ENCODE measurements around the gene TEPSIN. TPM values are rescaled to one million over a fixed set of nuclear protein-coding genes. Genes with fewer than 3 reads are reported as not detected.
A peak's percentile ranks its signal among the peaks of the same experiment; 100 is the strongest.

The TEPSIN gene
- polyA plus RNA-seq, 6 donors from 2014 or later = 4.5 to 16.8 (median 7.6) TPM

GRCh38 chr17:81208651-81209050, 30.2 kb downstream of the TEPSIN start:
- H3K9me3 Mint-ChIP-seq = no peaks in the 10 kb centered on the region
- no peak for ATAC-seq (ENCODE audit: low read depth in 2 of 2)
- H3K4me3 Mint-ChIP-seq = peak overlapping the region in 1 of 8 donors; percentile 63
- H3K27me3 Mint-ChIP-seq = no peaks in the 10 kb centered on the region
- no peak for DNase-seq
- no peaks in the 10 kb centered on the region for H3K36me3 Mint-ChIP-seq
- no peak overlapping the region for H3K27ac Mint-ChIP-seq
- H3K4me1 Mint-ChIP-seq = peaks cover 5 to 17% (median 12%) of the 10 kb centered on the region in 3 donors

DNA sequence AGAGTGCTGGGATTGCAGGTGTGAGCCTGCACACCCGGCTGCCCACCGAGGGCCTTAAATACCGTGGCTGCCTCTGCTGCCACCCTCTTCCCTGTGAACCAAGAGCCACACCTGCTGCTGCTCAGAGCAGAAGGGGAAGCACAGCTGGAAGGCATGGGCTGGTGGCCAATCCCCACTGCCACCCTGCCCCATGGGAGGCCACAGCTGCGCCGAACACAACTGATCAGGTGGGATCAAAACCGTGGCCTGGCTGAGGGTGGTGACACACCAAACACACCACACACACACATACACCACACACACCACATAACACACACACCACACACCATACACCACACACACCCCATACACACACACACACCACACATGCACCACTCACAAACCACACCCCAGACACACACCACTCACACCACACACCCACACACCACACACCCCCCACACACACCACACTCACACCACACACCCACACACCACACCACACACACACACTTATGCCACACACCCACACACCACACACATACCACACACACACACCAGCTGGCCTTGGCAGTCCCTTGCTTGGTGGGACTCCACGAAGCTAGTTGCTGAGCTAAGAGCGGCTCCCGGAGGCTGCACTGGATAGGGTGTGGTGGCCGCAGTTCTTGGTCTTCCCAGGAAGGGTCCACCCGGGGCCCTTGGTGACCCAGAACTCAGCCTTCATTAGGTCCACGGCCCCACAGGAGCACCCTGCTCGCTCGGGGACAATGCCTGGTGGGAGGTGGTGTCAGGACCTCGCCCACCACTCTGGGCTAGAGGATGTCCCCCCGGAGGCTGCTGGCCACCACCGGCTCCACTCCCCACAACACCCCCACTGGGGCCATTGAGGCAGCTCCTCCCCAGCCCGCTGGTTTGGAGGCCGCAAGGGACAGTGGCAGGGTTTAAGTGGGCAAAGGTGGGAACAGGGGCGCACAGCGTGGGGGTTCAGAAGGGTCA, 31.0 kb downstream of the TEPSIN start:
- Mint-ChIP-seq H3K36me3 (no peaks in the 10 kb centered on the region), H3K4me3 (no peak overlapping the region), H3K27me3 (no peaks in the 10 kb centered on the region), H3K27ac (peak overlapping the region in 3 of 6 donors; percentile 31 to 62 (median 61)), H3K9me3 (no peaks in the 10 kb centered on the region), H3K4me1 (peaks cover 5 to 16% (median 9%) of the 10 kb centered on the region in 3 donors)
- ATAC-seq (ENCODE audit: low read depth in 2 of 2) = peak; percentile 68 to 78
- DNase-seq = no peak

- H3K36me3 Mint-ChIP-seq = no peaks in the 10 kb centered on the region
- no peaks in the 10 kb centered on the region for H3K9me3 Mint-ChIP-seq
- H3K27ac Mint-ChIP-seq = peak overlapping the region in 1 of 6 donors; percentile 78
- peaks cover 4 to 11% (median 5%) of the 10 kb centered on the region in 3 donors for H3K4me1 Mint-ChIP-seq
- H3K27me3 Mint-ChIP-seq = no peaks in the 10 kb centered on the region
- no peak for ATAC-seq (ENCODE audit: low read depth in 2 of 2)
- DNase-seq = no peak
- H3K4me3 Mint-ChIP-seq = no peak overlapping the region
These were observed 32.2 kb downstream of the TEPSIN start for GRCh38 chr17:81206657-81207056.

GRCh38 chr17:81206166-81206565, 32.7 kb downstream of the TEPSIN start:
- no peaks in the 10 kb centered on the region for H3K27me3 Mint-ChIP-seq
- no peak overlapping the region for H3K4me3 Mint-ChIP-seq
- peaks cover 4 to 11% (median 5%) of the 10 kb centered on the region in 3 donors for H3K4me1 Mint-ChIP-seq
- H3K27ac Mint-ChIP-seq = peak overlapping the region in 1 of 6 donors; percentile 78
- ATAC-seq (ENCODE audit: low read depth in 2 of 2) = no peak
- no peak for DNase-seq
- no peaks in the 10 kb centered on the region for H3K9me3 Mint-ChIP-seq
- H3K36me3 Mint-ChIP-seq = no peaks in the 10 kb centered on the region

GRCh38 chr17:81204578-81204977, 34.3 kb downstream of the TEPSIN start:
- Mint-ChIP-seq H3K4me1 (peaks cover 4 to 11% (median 5%) of the 10 kb centered on the region in 3 donors), H3K9me3 (no peaks in the 10 kb centered on the region), H3K36me3 (no peaks in the 10 kb centered on the region), H3K27ac (peak overlapping the region in 1 of 6 donors; percentile 39), H3K27me3 (no peaks in the 10 kb centered on the region), H3K4me3 (no peak overlapping the region)
- no peak for DNase-seq
- ATAC-seq (ENCODE audit: low read depth in 2 of 2) = no peak

- Mint-ChIP-seq H3K9me3 (no peaks in the 10 kb centered on the region), H3K4me3 (no peak overlapping the region), H3K27me3 (no peaks in the 10 kb centered on the region), H3K36me3 (no peaks in the 10 kb centered on the region), H3K27ac (no peak overlapping the region), H3K4me1 (peaks cover 4 to 8% (median 5%) of the 10 kb centered on the region in 3 donors)
- DNase-seq = no peak
- no peak for ATAC-seq (ENCODE audit: low read depth in 2 of 2)
These were observed 35.7 kb downstream of the TEPSIN start for GRCh38 chr17:81203136-81203535.

DNA sequence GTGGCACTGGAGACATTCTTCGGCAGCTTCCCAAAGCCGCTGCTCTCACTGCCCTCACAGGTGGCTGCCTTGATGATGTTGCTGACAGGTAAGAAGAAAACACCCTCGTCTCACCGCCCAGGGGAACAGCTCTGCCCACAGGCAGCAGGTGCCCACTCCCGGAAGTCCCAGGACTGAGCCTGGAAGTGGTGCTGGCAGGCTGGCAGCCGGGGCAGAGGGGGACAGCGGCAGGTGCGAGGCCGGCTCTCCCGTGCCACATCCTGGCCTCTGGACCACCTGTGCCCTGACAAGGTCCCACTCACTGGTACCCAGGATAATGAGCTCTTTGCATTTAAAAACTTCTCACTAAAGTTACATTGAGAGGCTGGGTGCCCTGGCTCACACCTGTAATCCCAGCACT, 36.5 kb downstream of the TEPSIN start:
- H3K27ac Mint-ChIP-seq = no peak overlapping the region
- H3K4me3 Mint-ChIP-seq = no peak overlapping the region
- DNase-seq (no peak), ATAC-seq (ENCODE audit: low read depth in 2 of 2) (no peak)
- no peaks in the 10 kb centered on the region for H3K36me3 Mint-ChIP-seq
- H3K4me1 Mint-ChIP-seq = no peaks in the 10 kb centered on the region
- H3K9me3 Mint-ChIP-seq = no peaks in the 10 kb centered on the region
- H3K27me3 Mint-ChIP-seq = no peaks in the 10 kb centered on the region

- H3K27me3 Mint-ChIP-seq = no peaks in the 10 kb centered on the region
- H3K36me3 Mint-ChIP-seq = no peaks in the 10 kb centered on the region
- H3K4me1 Mint-ChIP-seq = no peaks in the 10 kb centered on the region
- no peaks in the 10 kb centered on the region for H3K9me3 Mint-ChIP-seq
- no peak overlapping the region for H3K4me3 Mint-ChIP-seq
- no peak for DNase-seq
- no peak overlapping the region for H3K27ac Mint-ChIP-seq
- ATAC-seq (ENCODE audit: low read depth in 2 of 2) = peak; percentile 45 to 46
These were observed 37.9 kb downstream of the TEPSIN start for GRCh38 chr17:81200695-81201580.

DNA sequence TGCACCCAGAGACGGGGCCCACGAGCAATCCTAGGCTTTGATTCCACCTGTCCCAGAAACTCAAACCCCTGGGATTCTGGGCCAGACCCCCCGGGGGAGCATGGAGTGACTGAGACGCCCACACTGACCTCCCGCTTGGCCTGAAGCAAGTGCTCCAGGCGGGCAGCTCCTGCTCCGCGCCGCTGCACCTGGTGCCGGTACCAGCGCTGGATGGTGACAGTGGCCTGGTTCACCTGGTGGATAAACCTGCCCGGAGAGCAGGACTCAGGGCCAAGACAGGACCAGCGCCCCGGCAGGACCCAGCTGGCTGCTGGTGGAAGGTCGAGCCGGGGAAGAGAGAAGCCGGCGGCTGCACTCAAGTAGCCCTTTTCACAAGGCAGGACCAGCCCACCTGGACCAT, 38.7 kb downstream of the TEPSIN start:
- Mint-ChIP-seq H3K4me3 (no peak overlapping the region), H3K36me3 (no peaks in the 10 kb centered on the region), H3K9me3 (no peaks in the 10 kb centered on the region), H3K4me1 (no peaks in the 10 kb centered on the region), H3K27me3 (no peaks in the 10 kb centered on the region), H3K27ac (no peak overlapping the region)
- ATAC-seq (ENCODE audit: low read depth in 2 of 2) (no peak), DNase-seq (no peak)

- Mint-ChIP-seq H3K27me3 (no peaks in the 10 kb centered on the region), H3K27ac (no peak overlapping the region), H3K4me1 (no peaks in the 10 kb centered on the region), H3K4me3 (no peak overlapping the region), H3K36me3 (no peaks in the 10 kb centered on the region), H3K9me3 (no peaks in the 10 kb centered on the region)
- ATAC-seq (ENCODE audit: low read depth in 2 of 2) (no peak), DNase-seq (no peak)
These were observed 39.4 kb downstream of the TEPSIN start for GRCh38 chr17:81199482-81199830.

DNA sequence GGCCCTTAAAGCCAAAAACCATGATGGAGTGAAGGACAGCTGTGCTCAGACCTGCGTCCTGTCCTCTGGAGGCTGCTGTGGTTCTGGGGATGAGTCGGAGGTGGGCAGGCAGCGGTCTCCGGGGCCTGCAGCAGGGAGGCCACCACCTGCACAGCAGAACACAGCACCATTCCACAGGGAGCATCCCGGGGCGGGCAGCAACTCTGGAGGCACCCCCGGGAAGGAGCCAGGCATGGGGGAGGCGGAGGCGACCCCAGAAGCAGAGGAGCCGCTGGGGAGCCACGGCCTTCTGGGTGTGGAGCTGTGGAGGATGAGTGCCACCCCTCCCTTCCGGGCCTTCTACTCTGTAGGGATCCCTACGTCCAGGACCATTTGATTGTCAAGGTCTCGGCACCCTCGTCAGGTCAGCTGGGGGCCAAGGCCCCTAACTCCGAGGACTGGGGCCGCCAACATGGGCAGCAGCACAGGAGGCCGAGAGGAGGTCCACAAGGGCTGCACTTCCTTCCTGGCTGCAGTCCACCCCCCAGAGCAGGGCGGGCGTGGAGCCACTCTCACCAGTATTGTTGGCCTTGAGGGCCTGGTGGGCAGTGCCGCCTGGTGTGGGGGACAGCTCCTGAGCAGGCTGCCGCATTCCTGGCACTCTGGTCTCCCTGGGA, 39.9 kb downstream of the TEPSIN start:
- Mint-ChIP-seq H3K9me3 (no peaks in the 10 kb centered on the region), H3K36me3 (no peaks in the 10 kb centered on the region), H3K27ac (no peak overlapping the region), H3K4me3 (no peak overlapping the region), H3K4me1 (no peaks in the 10 kb centered on the region), H3K27me3 (no peaks in the 10 kb centered on the region)
- ATAC-seq (ENCODE audit: low read depth in 2 of 2) (no peak), DNase-seq (no peak)

DNA sequence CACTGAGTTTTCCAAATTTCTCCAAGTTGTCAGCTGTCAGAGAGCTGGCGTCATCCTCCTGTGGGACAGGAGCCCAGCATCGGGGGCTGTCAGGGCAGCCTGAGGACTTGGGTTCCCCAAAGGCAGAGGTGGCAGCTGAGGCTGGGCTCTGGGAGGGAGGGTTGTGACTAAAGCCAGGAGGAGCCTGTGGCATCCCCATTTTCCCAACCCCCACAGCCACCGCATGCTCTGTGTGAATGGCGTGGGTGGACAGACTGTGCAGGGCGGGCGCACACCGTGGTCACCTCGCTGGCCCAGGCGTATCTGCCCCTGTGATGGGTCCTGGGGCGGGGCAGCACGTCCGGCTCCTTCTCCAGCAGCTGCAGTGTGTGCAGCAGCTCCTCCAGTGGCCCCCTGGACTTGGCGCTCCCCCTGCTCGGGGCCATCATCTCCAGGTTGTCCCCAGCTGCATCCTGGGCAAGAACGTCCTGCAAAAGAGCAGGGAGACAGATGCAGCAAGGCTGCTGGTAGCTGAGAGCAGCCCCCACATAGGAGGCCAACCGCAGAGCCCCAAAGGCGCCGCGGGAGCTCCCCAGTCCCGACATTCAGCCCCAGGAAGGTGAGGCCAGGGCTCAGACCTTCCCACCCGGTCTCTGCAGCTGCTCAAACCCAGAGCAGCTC, 40.9 kb downstream of the TEPSIN start:
- DNase-seq = no peak
- ATAC-seq (ENCODE audit: low read depth in 2 of 2) = no peak
- no peaks in the 10 kb centered on the region for H3K36me3 Mint-ChIP-seq
- H3K27ac Mint-ChIP-seq = no peak overlapping the region
- no peaks in the 10 kb centered on the region for H3K4me1 Mint-ChIP-seq
- no peak overlapping the region for H3K4me3 Mint-ChIP-seq
- no peaks in the 10 kb centered on the region for H3K27me3 Mint-ChIP-seq
- no peaks in the 10 kb centered on the region for H3K9me3 Mint-ChIP-seq

GRCh38 chr17:81197409-81197795, 41.5 kb downstream of the TEPSIN start:
- H3K36me3 Mint-ChIP-seq = no peaks in the 10 kb centered on the region
- H3K4me3 Mint-ChIP-seq = no peak overlapping the region
- H3K9me3 Mint-ChIP-seq = no peaks in the 10 kb centered on the region
- no peak overlapping the region for H3K27ac Mint-ChIP-seq
- H3K4me1 Mint-ChIP-seq = no peaks in the 10 kb centered on the region
- DNase-seq (no peak), ATAC-seq (ENCODE audit: low read depth in 2 of 2) (no peak)
- no peaks in the 10 kb centered on the region for H3K27me3 Mint-ChIP-seq
